ENCODE measurements around the gene F11R. TPM values are rescaled to one million over a fixed set of nuclear protein-coding genes. Genes with fewer than 3 reads are reported as not detected.
"Not testable (repeated sequence)": the region's sequence is repeated elsewhere in the genome, so short reads cannot be mapped to it uniquely, and the experiment has no call there.

The F11R gene
- 10 to 100 TPM; 16.9 to 25.2 TPM for total RNA-seq

DNA sequence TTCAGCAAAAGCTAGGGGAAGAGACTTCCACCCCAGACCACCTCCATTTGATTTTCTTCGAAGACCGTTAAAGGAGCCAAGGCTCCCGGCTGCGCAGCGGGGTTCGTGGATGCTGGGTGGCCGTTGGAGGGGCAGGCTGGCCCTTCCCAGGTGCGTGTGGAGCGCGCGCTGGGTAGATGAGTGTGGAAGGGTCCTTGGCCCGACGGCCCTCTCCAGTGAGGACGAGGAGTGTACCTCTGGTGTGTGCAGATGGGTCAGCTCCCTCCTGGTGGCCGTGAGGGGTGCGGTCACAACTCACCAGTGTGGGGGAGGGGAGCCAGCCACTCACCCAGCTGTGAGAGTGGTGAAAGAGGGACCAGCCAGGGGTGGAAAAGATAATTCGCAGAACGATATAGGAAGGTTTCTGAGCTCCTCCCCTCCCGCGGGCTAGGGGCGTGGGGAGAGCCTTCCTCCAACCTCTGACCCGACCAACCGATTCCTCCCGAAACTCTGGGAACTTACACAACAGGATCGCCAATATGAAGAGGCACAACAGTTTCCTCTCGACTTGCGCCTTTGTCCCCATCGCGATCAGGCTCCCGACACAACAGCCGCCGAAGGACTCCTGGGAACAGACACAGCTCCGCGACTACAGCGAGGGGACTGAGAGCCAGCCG, at the start of gene F11R:
Gene F11R, minus strand, starts transcription at position 644 of the 656 bp plus-strand sequence. Its CDS starts 79 bp downstream, at position 565.
- peak; percentile 56 for DNase-seq
- peak within 1 kb of the TSS; percentile 86 for H3K27ac Mint-ChIP-seq
- H3K36me3 Mint-ChIP-seq (ENCODE audit: low read depth), result no peaks in the 10 kb centered on the region
- peak; percentile 48 for ATAC-seq
- intact Hi-C loops (cut with DNase I, micrococcal nuclease), result loop anchor here (1.0 to 2.0 kb wide), 5 partner anchors 18 to 378 kb away; partner anchors contain the start of genes TSTD1 (in 1 of the 2) and USF1 (in 1 of the 2)
- H3K4me1 Mint-ChIP-seq, result peaks cover 33% of the 10 kb centered on the region
- POLR2A ChIA-PET, result interaction anchor here (1.0 to 1.9 kb wide), 6 partner anchors 17 to 225 kb away, joined by 3 to 8 read pairs (median 4); partner anchors contain the start of genes ARHGAP30, DEDD, LY9 and USF1
- H3K27me3 Mint-ChIP-seq, result no peaks in the 10 kb centered on the region
- peak within 1 kb of the TSS; percentile 87 for H3K4me3 Mint-ChIP-seq
- no peaks in the 10 kb centered on the region for H3K9me3 Mint-ChIP-seq (ENCODE audit: low read depth)
- CTCF ChIA-PET, result interaction anchor here (0.5 to 2.6 kb wide), 16 partner anchors 7 to 216 kb away, joined by 3 to 11 read pairs (median 5); partner anchors contain the start of genes ARHGAP30, TSTD1 and USF1

DNA sequence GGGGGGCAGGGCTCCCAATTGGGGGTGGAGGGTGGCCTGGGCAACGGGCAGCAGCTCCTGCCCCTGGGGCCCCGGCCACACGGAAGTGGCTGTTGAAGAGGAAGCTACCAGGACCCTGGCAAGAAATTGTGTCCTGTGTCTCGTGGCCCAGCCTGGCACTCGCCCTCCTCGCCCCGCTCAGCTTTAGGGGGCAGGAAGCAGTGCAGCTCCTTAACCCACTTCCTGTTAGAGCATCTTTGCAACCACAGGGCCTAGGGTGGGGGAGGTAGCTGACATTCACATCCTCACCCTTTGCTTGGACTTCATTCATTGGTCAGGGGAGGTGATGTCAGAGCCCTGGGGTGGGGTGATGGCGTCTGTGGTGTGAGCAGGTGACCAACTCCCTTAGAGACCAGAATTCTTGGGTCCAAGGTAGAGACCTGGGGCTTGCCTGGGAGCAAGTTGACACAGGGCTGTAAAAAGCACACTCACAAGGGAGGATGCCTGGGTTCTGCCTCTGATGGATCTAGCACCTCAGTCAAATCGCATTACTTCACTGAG, 48.8 kb upstream of the F11R start, which contains the start of gene ARHGAP30:
Gene ARHGAP30, minus strand, starts transcription at position 161 of the 540 bp plus-strand sequence. CDS start 267 bp downstream, outside the sequence.
- DNase-seq (peak; percentile 92), ATAC-seq (peak; percentile 80)
- POLR2A ChIA-PET, result interaction anchor here (0.5 to 2.2 kb wide), 8 partner anchors 23 to 358 kb away, joined by 3 to 8 read pairs (median 6); partner anchors contain the start of genes CD48, F11R, UFC1 and USF1
- CTCF ChIA-PET, result interaction anchor here (0.6 to 8.3 kb wide), 14 partner anchors 9 to 290 kb away, joined by 3 to 126 read pairs (median 5); partner anchors contain the start of genes F11R, KLHDC9, PPOX and TSTD1
- intact Hi-C loops (cut with DNase I, micrococcal nuclease), result loop anchor here (1.0 to 5.0 kb wide), 10 partner anchors 22 to 89 kb away; partner anchors contain the start of genes UFC1 (in 2 of the 2), DEDD (in 1 of the 2), F11R (in 1 of the 2) and TSTD1 (in 1 of the 2)
- H3K27me3 Mint-ChIP-seq, result no peaks in the 10 kb centered on the region
- peaks cover 2% of the 10 kb centered on the region for H3K9me3 Mint-ChIP-seq (ENCODE audit: low read depth)
- H3K27ac Mint-ChIP-seq, result peak within 1 kb of the TSS; percentile 100
- peak within 1 kb of the TSS; percentile 100 for H3K4me3 Mint-ChIP-seq
- H3K4me1 Mint-ChIP-seq, result peaks cover 46% of the 10 kb centered on the region
- H3K36me3 Mint-ChIP-seq (ENCODE audit: low read depth), result peaks cover 28% of the 10 kb centered on the region

DNA sequence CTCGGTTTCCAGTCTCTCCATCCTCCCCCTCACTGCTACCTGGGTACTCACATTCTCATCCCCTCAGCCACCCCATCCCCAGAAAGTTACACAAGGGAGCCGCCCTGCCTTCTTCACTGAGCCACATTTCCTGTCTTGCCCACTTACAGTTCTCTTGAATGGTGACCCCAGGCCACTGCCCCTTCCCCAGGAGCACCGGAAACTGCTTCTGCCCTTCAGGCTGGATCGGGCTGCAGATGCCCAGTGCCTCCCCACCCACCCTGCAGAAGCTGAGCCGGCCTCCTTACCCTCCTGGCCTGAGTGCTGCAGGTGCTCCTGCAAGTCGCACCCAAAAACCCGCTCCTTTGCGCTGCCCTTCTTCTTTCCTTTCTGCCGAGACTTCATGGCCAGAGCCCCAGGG, 48.3 kb upstream of the F11R start:
- no peak for ATAC-seq
- Mint-ChIP-seq H3K27me3 (no peaks in the 10 kb centered on the region), H3K27ac (peak overlapping the region; percentile 100), H3K4me3 (peak overlapping the region; percentile 100), H3K4me1 (peaks cover 52% of the 10 kb centered on the region), H3K36me3 (ENCODE audit: low read depth) (peaks cover 33% of the 10 kb centered on the region), H3K9me3 (ENCODE audit: low read depth) (peaks cover 2% of the 10 kb centered on the region)
- CTCF ChIA-PET, result interaction anchor here (0.6 to 8.3 kb wide), 13 partner anchors 10 to 131 kb away, joined by 3 to 126 read pairs (median 6); partner anchors contain the start of genes F11R, KLHDC9, PPOX and USF1
- POLR2A ChIA-PET, result interaction anchor here (0.5 to 2.2 kb wide), 9 partner anchors 22 to 357 kb away, joined by 3 to 11 read pairs (median 7); partner anchors contain the start of genes CD48, F11R, UFC1 and USF1
- DNase-seq, result peak; percentile 36
- intact Hi-C loops (cut with DNase I, micrococcal nuclease), result loop anchor here (2.0 to 5.0 kb wide), 3 partner anchors 28 to 90 kb away; partner anchors contain the start of genes UFC1 (in 1 of the 2) and USP21 (in 1 of the 2)

DNA sequence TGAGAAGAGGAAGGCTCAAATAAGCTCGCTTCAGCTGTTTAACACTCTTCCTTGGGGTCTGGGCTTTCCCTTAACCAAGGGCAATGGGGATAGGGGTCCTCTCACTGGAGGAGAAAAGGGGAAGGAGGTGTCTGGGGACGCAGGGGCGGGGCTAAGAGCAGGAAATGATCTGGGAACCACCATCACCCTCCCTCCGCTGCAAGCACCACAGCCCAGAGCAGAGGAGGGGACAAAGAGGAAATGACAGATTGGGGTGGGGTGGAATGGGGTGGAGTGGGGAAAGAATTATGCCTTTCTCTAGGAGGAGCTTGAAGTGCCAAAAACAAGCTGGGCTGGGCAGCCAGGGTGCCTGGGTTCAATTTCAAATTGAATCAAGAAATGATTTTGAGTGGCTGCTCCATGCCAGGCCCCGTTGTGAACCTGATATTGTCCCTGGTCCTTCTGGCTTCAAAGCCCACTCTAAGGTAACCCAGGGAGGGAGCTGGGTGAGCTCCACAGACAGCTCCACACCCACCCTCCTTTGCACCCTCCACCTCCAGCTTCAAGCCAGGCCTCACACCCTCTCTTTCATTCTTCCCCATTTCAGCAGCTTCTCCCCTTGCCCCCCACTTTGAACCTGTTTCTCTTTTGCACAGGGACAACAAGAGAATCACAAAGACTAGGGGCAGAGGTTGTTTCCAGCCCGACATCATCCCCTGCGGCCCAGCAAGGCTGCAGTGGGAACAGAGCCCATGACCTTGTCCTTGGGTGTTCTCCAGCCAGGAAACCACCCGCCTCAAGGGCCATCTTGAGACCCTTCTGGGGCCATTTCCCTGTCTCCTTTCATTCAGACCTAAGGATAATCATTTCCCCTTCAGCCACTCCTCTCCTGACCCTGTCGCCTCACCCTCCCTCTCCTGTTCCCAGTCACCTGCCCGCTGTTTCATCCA, 47.6 kb upstream of the F11R start:
- CTCF ChIA-PET, result interaction anchor here (0.6 to 8.3 kb wide), 15 partner anchors 10 to 739 kb away, joined by 3 to 126 read pairs (median 5); partner anchors contain the start of genes KLHDC9, NIT1, PFDN2 and USF1
- peak; percentile 70 for ATAC-seq
- Mint-ChIP-seq H3K4me1 (peaks cover 58% of the 10 kb centered on the region), H3K9me3 (ENCODE audit: low read depth) (peaks cover 2% of the 10 kb centered on the region), H3K36me3 (ENCODE audit: low read depth) (peaks cover 38% of the 10 kb centered on the region), H3K27ac (peak overlapping the region; percentile 100), H3K4me3 (peak overlapping the region; percentile 100), H3K27me3 (no peaks in the 10 kb centered on the region)
- DNase-seq, result peak; percentile 90
- intact Hi-C loops (cut with DNase I, micrococcal nuclease), result loop anchor here (1.0 to 5.0 kb wide), 6 partner anchors 22 to 90 kb away; partner anchors contain the start of genes DEDD (in 1 of the 2), NIT1 (in 1 of the 2), PFDN2 (in 1 of the 2) and UFC1 (in 1 of the 2)
- POLR2A ChIA-PET, result interaction anchor here (0.5 to 2.2 kb wide), 5 partner anchors 23 to 357 kb away, joined by 3 to 11 read pairs (median 8); partner anchors contain the start of genes CD48, F11R and USF1

DNA sequence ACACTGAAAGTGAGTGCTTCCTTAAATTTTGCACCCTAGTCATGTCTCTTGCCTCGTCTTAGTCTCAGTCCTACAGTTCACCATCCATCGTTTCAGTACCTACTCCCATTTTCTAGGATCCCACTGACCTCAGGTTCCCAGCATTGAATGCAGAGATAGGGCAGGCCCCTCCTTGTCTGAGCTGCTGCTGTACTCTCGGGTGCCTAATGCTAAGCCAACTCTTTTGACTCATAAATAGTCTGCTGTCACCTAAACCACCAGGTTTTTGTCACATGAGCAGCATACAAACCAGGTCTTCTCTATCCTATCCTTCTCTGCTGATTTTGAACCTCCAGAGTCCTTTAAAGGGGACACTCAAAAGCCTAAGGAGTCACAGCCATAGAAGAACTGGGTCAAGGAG, 45.7 kb upstream of the F11R start:
- Mint-ChIP-seq H3K4me1 (peaks cover 68% of the 10 kb centered on the region), H3K9me3 (ENCODE audit: low read depth) (peaks cover 2% of the 10 kb centered on the region), H3K27ac (peak overlapping the region; percentile 100), H3K4me3 (peak overlapping the region; percentile 100), H3K36me3 (ENCODE audit: low read depth) (peaks cover 49% of the 10 kb centered on the region), H3K27me3 (no peaks in the 10 kb centered on the region)
- ATAC-seq (peak; percentile 39), DNase-seq (peak; percentile 62)
- ChIA-PET POLR2A (interaction anchor here (0.6 to 1.0 kb wide), 4 partner anchors 10 to 116 kb away, joined by 3 to 9 read pairs (median 4); partner anchors contain the start of gene USF1), CTCF (interaction anchor here (1.0 to 8.3 kb wide), 4 partner anchors 13 to 30 kb away, joined by 3 to 126 read pairs (median 6); partner anchors contain the start of genes KLHDC9 and USF1)
- intact Hi-C loops (cut with DNase I, micrococcal nuclease), result loop anchor here in 1 of 2 experiments (5.0 kb wide), 1 partner anchor 86 kb away; the partner anchor contains the start of gene UFC1

DNA sequence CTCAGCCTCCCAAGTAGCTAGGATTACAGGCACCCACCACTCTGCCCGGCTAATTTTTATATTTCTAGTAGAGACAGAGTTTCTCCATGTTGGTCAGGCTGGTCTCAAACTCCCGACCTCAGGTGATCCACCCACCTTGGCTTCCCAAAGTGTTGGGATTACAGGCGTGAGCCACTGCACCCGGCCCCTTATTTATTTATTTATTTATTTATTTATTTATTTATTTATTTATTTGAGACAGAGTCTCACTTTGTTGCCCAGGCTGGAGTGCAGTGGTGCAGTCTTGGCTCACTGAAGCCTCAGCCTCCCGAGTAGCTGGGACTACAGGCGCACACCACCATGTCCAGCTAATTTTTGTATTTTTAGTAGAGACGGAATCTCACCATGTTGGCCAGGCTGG, 44.7 kb upstream of the F11R start:
- DNase-seq; ATAC-seq; H3K4me3 Mint-ChIP-seq; H3K27ac Mint-ChIP-seq; H3K27me3 Mint-ChIP-seq; POLR2A ChIA-PET; H3K9me3 Mint-ChIP-seq (ENCODE audit: low read depth): not testable (repeated sequence)
- intact Hi-C loops (cut with DNase I, micrococcal nuclease), result loop anchor here in 1 of 2 experiments (5.0 kb wide), 1 partner anchor 87 kb away; the partner anchor contains the start of gene UFC1
- H3K36me3 Mint-ChIP-seq (ENCODE audit: low read depth), result peaks cover 52% of the 10 kb centered on the region
- CTCF ChIA-PET, result interaction anchor here (0.5 to 8.3 kb wide), 10 partner anchors 11 to 494 kb away, joined by 3 to 126 read pairs (median 4); partner anchors contain the start of genes KLHDC9, PPOX and USF1
- peaks cover 63% of the 10 kb centered on the region for H3K4me1 Mint-ChIP-seq

DNA sequence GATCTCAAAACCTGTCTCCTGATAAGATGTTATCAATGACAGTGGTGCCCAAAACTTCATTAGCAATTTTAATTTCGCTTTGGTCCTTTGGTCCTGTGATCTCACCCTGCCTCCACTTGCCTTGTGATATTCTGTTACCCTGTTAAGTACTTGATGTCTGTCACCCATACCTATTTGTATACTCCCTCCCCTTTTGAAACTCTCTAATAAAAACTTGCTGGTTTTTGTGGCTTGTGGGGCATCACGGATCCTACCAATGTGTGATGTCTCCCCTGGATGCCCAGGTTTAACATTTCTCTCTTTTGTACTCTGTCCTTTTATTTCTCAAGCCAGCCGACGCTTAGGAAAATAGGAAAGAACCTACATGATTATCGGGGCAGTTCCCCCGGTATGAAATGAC, 43.0 kb upstream of the F11R start:
- CTCF ChIA-PET, result interaction anchor here (1.8 kb wide), 1 partner anchor 9 kb away, joined by 6 read pairs; no protein-coding TSS in a partner anchor
- Mint-ChIP-seq H3K4me3 (peak overlapping the region; percentile 47), H3K4me1 (peaks cover 71% of the 10 kb centered on the region), H3K36me3 (ENCODE audit: low read depth) (peaks cover 56% of the 10 kb centered on the region), H3K27ac (peak overlapping the region; percentile 87)
- H3K9me3 Mint-ChIP-seq (ENCODE audit: low read depth); H3K27me3 Mint-ChIP-seq; intact Hi-C loops (cut with DNase I, micrococcal nuclease); DNase-seq; POLR2A ChIA-PET; ATAC-seq: not testable (repeated sequence)

DNA sequence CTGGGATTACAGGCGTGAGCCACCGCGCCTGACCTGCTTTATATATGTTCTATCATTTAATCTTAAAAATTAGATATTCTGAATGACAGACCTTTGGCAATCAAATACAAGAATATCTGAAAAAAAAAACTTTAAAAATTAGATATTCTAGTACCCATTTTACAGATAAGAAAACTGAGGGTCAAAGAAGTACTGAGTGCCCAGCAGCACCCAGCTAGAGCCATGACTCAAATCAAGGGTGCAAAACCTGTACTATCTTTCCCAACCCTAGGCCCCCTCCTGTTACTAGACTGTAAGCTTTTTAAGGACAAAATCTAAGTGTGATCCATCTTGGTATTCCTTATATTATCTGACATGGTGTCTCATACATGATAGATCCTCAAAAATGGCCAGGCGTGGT, 40.5 kb upstream of the F11R start:
- peaks cover 61% of the 10 kb centered on the region for H3K4me1 Mint-ChIP-seq
- POLR2A ChIA-PET, result interaction anchor here (0.6 kb wide), 1 partner anchor 22 kb away, joined by 3 read pairs; the partner anchor contains the start of gene TSTD1
- DNase-seq (no peak), ATAC-seq (no peak)
- CTCF ChIA-PET, result interaction anchor here (0.8 to 2.0 kb wide), 7 partner anchors 15 to 110 kb away, joined by 3 to 11 read pairs (median 4); partner anchors contain the start of gene USF1
- H3K27ac Mint-ChIP-seq, result no peak overlapping the region
- intact Hi-C loops (cut with DNase I, micrococcal nuclease), result no loop called here
- no peaks in the 10 kb centered on the region for H3K9me3 Mint-ChIP-seq (ENCODE audit: low read depth)
- H3K4me3 Mint-ChIP-seq, result no peak overlapping the region
- H3K27me3 Mint-ChIP-seq, result no peaks in the 10 kb centered on the region
- H3K36me3 Mint-ChIP-seq (ENCODE audit: low read depth), result peaks cover 49% of the 10 kb centered on the region

DNA sequence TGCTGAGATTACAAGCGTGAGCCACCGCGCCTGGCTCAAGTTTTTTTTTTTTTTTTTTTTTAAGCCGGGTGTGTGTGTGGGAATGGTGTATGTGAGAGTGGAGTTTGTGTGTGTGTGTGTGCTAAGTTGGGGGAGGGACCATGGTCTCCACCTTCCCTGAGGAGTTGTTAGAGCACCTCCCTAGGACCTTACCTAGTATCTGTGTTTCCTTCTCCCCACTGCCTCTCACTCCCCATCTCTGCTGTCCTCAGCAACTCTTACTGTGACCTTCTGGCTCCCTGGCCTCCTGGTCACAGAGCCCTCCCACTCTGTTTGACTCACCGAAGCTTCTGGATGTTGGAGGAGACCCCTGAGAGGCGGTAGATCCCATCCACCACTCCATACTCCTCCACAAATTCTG, 38.3 kb upstream of the F11R start:
- CTCF ChIA-PET, result interaction anchor here (0.9 to 1.6 kb wide), 8 partner anchors 9 to 39 kb away, joined by 3 to 7 read pairs (median 4); partner anchors contain the start of genes KLHDC9, TSTD1 and USF1
- POLR2A ChIA-PET, result interaction anchor here (1.3 kb wide), 1 partner anchor 13 kb away, joined by 10 read pairs; the partner anchor contains the start of gene USF1
- Mint-ChIP-seq H3K4me3 (no peak overlapping the region), H3K4me1 (peaks cover 55% of the 10 kb centered on the region), H3K27me3 (no peaks in the 10 kb centered on the region), H3K36me3 (ENCODE audit: low read depth) (peaks cover 56% of the 10 kb centered on the region), H3K9me3 (ENCODE audit: low read depth) (no peaks in the 10 kb centered on the region), H3K27ac (peak overlapping the region; percentile 75)
- intact Hi-C loops (cut with DNase I, micrococcal nuclease), result no loop called here
- DNase-seq (no peak), ATAC-seq (no peak)
